ENCODE data around the gene PPIL1. TPM values are rescaled to one million over a fixed set of nuclear protein-coding genes. Genes with fewer than 3 reads are reported as not detected.
A peak's percentile ranks its signal among the peaks of the same experiment; 100 is the strongest.

Gene PPIL1
- total RNA-seq, 3 donors from 2014 or later = 4.5 to 24.7 (median 19.7) TPM

DNA sequence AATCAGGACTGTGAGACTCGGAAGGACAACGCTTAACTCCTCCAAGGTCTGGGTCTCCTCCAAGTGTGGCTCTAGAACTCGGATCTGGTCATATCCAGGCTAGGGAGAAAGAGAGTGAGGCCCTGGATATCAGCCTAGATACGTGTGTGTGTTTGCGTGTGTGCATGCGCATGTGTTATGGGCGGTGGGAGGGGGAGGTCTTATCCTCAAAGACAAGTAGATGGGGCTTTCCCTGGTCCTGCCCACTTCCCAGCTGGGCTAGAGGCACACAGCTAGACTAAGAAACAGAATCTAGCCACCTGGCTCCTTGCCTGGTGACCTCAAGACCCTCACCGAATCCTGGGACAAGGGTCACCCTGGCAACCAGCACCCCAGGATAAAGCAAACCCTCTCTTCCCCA is 48.6 kb downstream of the PPIL1 start:
- Histone ChIP-seq H3K4me3 (no peak overlapping the region), H3K36me3 (no peaks in the 10 kb centered on the region), H3K4me1 (peaks cover 0 to 9% of the 10 kb centered on the region in 2 donors), H3K9me3 (no peaks in the 10 kb centered on the region), H3K27me3 (no peaks in the 10 kb centered on the region), H3K27ac (no peak overlapping the region)
- no peak for DNase-seq (ENCODE audit: low spot score in 2 of 2)
- no peak for TF ChIP-seq POLR2AphosphoS5 (IDR thresholded peaks at IDR 0.05)
- TF ChIP-seq, protein P1, sequence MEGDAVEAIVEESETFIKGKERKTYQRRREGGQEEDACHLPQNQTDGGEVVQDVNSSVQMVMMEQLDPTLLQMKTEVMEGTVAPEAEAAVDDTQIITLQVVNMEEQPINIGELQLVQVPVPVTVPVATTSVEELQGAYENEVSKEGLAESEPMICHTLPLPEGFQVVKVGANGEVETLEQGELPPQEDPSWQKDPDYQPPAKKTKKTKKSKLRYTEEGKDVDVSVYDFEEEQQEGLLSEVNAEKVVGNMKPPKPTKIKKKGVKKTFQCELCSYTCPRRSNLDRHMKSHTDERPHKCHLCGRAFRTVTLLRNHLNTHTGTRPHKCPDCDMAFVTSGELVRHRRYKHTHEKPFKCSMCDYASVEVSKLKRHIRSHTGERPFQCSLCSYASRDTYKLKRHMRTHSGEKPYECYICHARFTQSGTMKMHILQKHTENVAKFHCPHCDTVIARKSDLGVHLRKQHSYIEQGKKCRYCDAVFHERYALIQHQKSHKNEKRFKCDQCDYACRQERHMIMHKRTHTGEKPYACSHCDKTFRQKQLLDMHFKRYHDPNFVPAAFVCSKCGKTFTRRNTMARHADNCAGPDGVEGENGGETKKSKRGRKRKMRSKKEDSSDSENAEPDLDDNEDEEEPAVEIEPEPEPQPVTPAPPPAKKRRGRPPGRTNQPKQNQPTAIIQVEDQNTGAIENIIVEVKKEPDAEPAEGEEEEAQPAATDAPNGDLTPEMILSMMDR (IDR thresholded peaks at IDR 0.05) = no peak
- no peak for TF ChIP-seq POLR2A (IDR thresholded peaks at IDR 0.05)
- intact Hi-C loops (cut with DNase I; ENCODE audit: low total_unique reads) = no loop called here

DNA sequence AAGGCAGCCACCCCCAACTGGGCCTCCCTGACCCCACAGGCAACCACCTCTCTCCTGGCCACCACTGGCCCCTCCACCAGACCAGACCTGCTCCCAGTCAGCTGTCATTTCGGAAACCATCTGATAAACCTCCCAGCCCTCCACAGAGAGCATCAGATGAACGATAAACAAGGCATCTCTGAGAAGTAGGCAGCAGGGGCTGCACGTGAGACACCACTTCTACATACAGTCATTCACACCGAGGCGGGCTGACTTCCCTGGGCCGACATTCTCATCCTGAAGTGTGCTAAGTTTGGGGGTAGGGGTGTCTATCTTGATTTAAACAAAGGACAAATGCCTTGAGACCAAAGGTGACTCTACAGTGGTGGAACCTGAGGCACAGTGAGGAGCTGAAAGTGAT is 49.2 kb downstream of the PPIL1 start:
- DNase-seq (ENCODE audit: low spot score in 2 of 2) = no peak
- no peak overlapping the region for H3K4me3 ChIP-seq
- TF ChIP-seq POLR2AphosphoS5 (IDR thresholded peaks at IDR 0.05) (no peak), POLR2A (IDR thresholded peaks at IDR 0.05) (no peak)
- TF ChIP-seq, protein P1 (IDR thresholded peaks at IDR 0.05) = no peak
- H3K9me3 ChIP-seq = no peaks in the 10 kb centered on the region
- peak overlapping the region in 1 of 2 donors; percentile 58 for H3K27ac ChIP-seq
- intact Hi-C loops (cut with DNase I; ENCODE audit: low total_unique reads) = no loop called here
- no peaks in the 10 kb centered on the region for H3K36me3 ChIP-seq
- peaks cover 0 to 7% of the 10 kb centered on the region in 2 donors for H3K4me1 ChIP-seq
- no peaks in the 10 kb centered on the region for H3K27me3 ChIP-seq

DNA sequence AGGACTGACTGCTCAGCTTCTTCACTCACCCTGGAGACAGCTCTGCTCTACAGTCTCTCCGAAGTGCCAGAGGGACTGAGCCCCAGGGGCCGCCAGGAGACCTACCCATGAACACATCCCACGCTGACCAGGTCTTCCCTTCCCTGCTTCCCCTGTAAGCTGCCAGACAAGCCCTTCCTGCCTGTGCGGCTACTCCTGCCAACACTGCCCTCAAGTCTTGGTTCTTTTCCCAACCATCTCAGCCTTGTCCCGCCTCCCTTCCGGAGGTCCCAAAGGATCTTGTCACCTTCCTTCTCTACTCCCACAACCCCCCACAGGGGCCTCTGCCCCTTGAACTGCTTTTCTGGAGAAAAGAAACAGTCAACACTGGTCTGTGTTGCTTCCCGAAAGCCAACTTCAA is 50.4 kb downstream of the PPIL1 start:
- no peak overlapping the region for H3K4me3 ChIP-seq
- intact Hi-C loops (cut with DNase I; ENCODE audit: low total_unique reads) = no loop called here

DNA sequence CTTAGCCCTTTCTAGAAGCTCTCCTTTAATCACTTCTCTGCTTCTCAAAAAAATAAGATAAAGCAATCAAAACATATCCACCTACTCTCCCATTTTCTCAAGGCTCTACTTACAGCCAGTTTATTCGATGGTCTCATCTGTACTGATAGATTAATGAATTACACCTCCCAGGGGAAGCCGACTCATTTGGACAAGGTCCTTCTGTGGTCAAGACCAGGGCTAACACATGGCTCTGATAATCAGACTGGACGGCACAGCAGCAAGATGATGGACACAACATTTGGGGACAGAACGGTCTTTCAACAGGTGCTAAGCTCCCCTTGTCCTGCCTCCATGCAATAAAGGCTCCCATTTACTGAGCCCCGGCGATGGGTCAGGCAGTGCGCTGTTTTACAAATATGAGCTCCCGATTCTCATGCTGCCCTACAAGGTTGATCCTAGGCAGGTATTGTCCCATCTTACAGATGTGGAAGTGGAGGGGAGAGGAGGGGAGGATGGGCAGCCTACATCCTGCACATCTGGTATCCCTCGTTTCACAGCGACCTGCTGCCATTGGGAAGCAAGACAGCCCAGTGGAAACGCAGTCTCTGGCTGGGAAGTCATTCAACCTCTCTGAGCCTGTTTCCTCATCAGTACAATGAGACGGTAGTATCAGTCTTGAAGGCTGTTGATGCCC is 51.0 kb downstream of the PPIL1 start:
- Histone ChIP-seq H3K36me3 (no peaks in the 10 kb centered on the region), H3K4me3 (no peak overlapping the region), H3K27me3 (no peaks in the 10 kb centered on the region), H3K9me3 (no peaks in the 10 kb centered on the region), H3K27ac (peak overlapping the region; percentile 48 to 58), H3K4me1 (no peaks in the 10 kb centered on the region)
- TF ChIP-seq, protein P1 (IDR thresholded peaks at IDR 0.05) = no peak
- TF ChIP-seq POLR2A (IDR thresholded peaks at IDR 0.05) (no peak), POLR2AphosphoS5 (IDR thresholded peaks at IDR 0.05) (no peak)
- no peak for DNase-seq (ENCODE audit: low spot score in 2 of 2)
- intact Hi-C loops (cut with DNase I; ENCODE audit: low total_unique reads) = no loop called here

More for the DNA sequence above, 50.4 kb downstream of the PPIL1 start:
- no peaks in the 10 kb centered on the region for H3K4me1 ChIP-seq
- peak overlapping the region; percentile 48 to 58 for H3K27ac ChIP-seq
- DNase-seq (ENCODE audit: low spot score in 2 of 2) = no peak
- no peaks in the 10 kb centered on the region for H3K9me3 ChIP-seq
- TF ChIP-seq, protein P1 (IDR thresholded peaks at IDR 0.05) = no peak
- TF ChIP-seq POLR2A (IDR thresholded peaks at IDR 0.05) (no peak), POLR2AphosphoS5 (IDR thresholded peaks at IDR 0.05) (no peak)
- H3K36me3 ChIP-seq = no peaks in the 10 kb centered on the region
- H3K27me3 ChIP-seq = no peaks in the 10 kb centered on the region

DNA sequence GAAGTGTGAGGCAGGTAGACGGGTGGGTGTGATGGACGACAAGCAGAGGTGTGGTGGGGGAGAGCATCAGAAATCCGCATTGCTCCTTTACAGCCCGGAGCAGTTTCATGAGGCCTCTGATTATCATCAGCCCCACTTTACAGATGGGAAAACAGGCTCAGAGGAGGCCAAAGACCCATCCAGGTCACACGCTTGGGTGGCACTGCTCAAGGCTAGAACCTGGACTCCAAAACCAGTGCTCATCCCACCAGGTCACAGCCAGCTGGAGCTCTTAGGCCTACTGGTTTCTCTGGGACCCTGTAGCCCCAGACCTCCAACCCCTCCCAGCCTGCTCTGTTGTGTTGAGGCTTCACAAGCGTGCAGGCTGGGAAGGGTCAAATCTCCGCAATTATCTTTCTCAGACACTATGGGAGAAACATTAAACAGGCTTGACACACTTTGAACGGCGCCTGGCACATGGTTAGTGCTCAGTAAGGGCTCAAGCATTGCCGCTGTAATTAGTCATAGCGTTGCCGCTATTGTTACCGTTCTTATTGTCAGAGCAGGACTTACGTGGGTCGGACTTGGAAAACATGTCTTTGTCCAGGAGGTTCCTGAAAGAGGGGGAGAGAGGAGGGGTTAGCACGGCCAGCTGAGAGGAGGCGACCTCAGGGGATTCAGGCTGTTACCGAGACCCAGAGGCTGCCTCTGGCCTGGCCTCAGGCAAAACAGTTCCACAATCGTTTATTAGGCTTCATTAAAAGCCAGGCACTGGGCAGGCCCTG is 51.9 kb downstream of the PPIL1 start:
- Histone ChIP-seq H3K4me1 (no peaks in the 10 kb centered on the region), H3K27me3 (no peaks in the 10 kb centered on the region), H3K9me3 (no peaks in the 10 kb centered on the region), H3K4me3 (no peak overlapping the region), H3K36me3 (no peaks in the 10 kb centered on the region), H3K27ac (peak overlapping the region; percentile 48 to 52)
- TF ChIP-seq POLR2A (IDR thresholded peaks at IDR 0.05) (no peak), POLR2AphosphoS5 (IDR thresholded peaks at IDR 0.05) (no peak)
- TF ChIP-seq, protein P1 (IDR thresholded peaks at IDR 0.05) = no peak
- intact Hi-C loops (cut with DNase I; ENCODE audit: low total_unique reads) = no loop called here
- no peak for DNase-seq (ENCODE audit: low spot score in 2 of 2)
